A549 (cell line): ENCODE measurements around the gene SHC2.

Experiments
- CBX2 ChIP-seq: fragments of 200-600 bp; sonication (generic); IDR thresholded peaks from 2 replicates; pipeline ENCODE4 v1.6.1; 2016; ENCODE audit warnings: low read depth, mild to moderate bottlenecking, borderline replicate concordance
- CEBPB ChIP-seq, 2 experiments: fragments of >200 bp in 1 of 2; sonication (Bioruptor Twin) in 1 of 2; formaldehyde crosslinking in 1 of 2; IDR thresholded peaks; 2 replicates each; pipeline ENCODE4 v1.6.1; 2012 to 2016
- CHD2 ChIP-seq: fragments of 150-350 bp; IDR thresholded peaks from 2 replicates; pipeline ENCODE4 v1.6.1; 2014; ENCODE audit warnings: low read length; ENCODE audit not compliant: partially characterized antibody
- HOXA7 ChIP-seq: fragments of 250-450 bp; sonication (Bioruptor Pico); IDR thresholded peaks from 2 replicates; pipeline ENCODE4 v1.5.0; 2020; ENCODE audit warnings: mild to moderate bottlenecking, moderate library complexity
- JUN ChIP-seq, 2 experiments: fragments of >200 bp; sonication (Bioruptor Twin); formaldehyde crosslinking; IDR thresholded peaks; 2 replicates in 1 of 2; 3 replicates in 1 of 2; pipeline ENCODE4 v1.6.1; 2016 to 2017
- JUNB ChIP-seq: fragments of >200 bp; sonication (Bioruptor Twin); formaldehyde crosslinking; IDR thresholded peaks from 2 replicates; pipeline ENCODE4 v1.6.1; 2016
- NR3C1 ChIP-seq: fragments of >200 bp; sonication (Bioruptor Twin); formaldehyde crosslinking; IDR thresholded peaks from 3 replicates; pipeline ENCODE4 v1.6.1; 2017
- POLR2A ChIP-seq: IDR thresholded peaks from 2 replicates; pipeline ENCODE4 v1.6.1; 2012; ENCODE audit warnings: mild to moderate bottlenecking, low read length
- SREBF2 ChIP-seq: fragments of 450-650 bp; IDR thresholded peaks from 2 replicates; pipeline ENCODE4 v1.6.1; 2014; ENCODE audit warnings: mild to moderate bottlenecking, moderate library complexity
- ZC3H11A ChIP-seq: fragments of 450-650 bp; IDR thresholded peaks from 2 replicates; pipeline ENCODE4 v1.6.1; 2014; ENCODE audit warnings: antibody characterized with exemption, mild to moderate bottlenecking
- TF ChIP-seq, protein P1 (sequence below): fragments of >200 bp; sonication (Bioruptor Twin); formaldehyde crosslinking; IDR thresholded peaks from 3 replicates; pipeline ENCODE4 v1.5.1; 2016
- TF ChIP-seq, protein P2 (sequence below): IDR thresholded peaks from 2 replicates; pipeline ENCODE4 v1.6.1; 2012

DNA sequence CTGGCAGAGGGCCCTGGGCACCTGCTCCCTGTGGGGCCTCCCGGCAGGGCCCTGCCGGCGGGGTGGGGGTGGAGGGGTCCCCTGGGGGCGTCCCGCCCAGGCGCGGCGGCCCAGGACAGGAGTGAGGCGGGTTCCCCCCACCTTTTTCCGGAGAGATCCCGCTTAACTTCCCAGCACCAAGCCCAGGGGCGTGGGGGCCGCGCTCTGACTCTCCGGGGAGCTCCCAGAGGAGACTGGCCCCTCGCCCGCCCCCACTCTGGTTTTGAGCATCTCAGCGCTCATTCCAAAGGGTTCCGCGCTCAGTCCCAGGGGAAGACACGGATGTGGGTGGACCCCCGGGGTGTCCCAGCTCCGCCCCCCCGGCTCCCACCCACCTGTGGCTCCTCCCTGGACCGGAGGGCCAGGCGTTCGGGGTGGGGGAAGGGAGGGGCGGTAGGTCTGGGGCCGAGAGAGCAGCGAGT is 52.4 kb downstream of the SHC2 start:
- TF ChIP-seq POLR2A (no peak), SREBF2 (no peak), NR3C1 (no peak), HOXA7 (CRISPR knock-in tag) (no peak), JUNB (no peak), JUN (IDR thresholded peaks at IDR 0.05) (no peak), CHD2 (no peak), CEBPB (IDR thresholded peaks at IDR 0.05) (no peak), ZC3H11A (no peak), CBX2 (no peak)
- TF ChIP-seq, protein P1, sequence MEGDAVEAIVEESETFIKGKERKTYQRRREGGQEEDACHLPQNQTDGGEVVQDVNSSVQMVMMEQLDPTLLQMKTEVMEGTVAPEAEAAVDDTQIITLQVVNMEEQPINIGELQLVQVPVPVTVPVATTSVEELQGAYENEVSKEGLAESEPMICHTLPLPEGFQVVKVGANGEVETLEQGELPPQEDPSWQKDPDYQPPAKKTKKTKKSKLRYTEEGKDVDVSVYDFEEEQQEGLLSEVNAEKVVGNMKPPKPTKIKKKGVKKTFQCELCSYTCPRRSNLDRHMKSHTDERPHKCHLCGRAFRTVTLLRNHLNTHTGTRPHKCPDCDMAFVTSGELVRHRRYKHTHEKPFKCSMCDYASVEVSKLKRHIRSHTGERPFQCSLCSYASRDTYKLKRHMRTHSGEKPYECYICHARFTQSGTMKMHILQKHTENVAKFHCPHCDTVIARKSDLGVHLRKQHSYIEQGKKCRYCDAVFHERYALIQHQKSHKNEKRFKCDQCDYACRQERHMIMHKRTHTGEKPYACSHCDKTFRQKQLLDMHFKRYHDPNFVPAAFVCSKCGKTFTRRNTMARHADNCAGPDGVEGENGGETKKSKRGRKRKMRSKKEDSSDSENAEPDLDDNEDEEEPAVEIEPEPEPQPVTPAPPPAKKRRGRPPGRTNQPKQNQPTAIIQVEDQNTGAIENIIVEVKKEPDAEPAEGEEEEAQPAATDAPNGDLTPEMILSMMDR = no peak
- TF ChIP-seq, protein P2, sequence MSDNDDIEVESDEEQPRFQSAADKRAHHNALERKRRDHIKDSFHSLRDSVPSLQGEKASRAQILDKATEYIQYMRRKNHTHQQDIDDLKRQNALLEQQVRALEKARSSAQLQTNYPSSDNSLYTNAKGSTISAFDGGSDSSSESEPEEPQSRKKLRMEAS = no peak
